Measurements from ENCODE around the gene RTN1.

The RTN1 gene

GRCh38 chr14:59705245-59705644 is 165.3 kb downstream of the RTN1 start:
- Histone ChIP-seq H2AFZ (ENCODE audit: low read depth, low read length, severe bottlenecking) (no peak overlapping the region), H3K27me3 (ENCODE audit: low read length) (no peaks in the 10 kb centered on the region), H3K4me2 (ENCODE audit: low read depth, low read length, poor library complexity, severe bottlenecking) (no peak overlapping the region), H3K36me3 (ENCODE audit: low read length) (no peaks in the 10 kb centered on the region), H3K9me3 (ENCODE audit: insufficient read depth, low read length) (no peaks in the 10 kb centered on the region), H3K79me2 (ENCODE audit: insufficient read depth, low read length) (no peaks in the 10 kb centered on the region), H3K4me3 (ENCODE audit: insufficient read depth, low read length, poor library complexity, severe bottlenecking) (no peak overlapping the region), H3K9me2 (replicated peaks; ENCODE audit: insufficient read depth, low read length) (no peaks in the 10 kb centered on the region), H4K20me1 (ENCODE audit: low read depth, low read length) (no peaks in the 10 kb centered on the region), H3F3A (ENCODE audit: insufficient read depth) (no peaks in the 10 kb centered on the region), H3K9ac (ENCODE audit: low read length) (no peak overlapping the region), H3K27ac (ENCODE audit: low read depth, low read length) (no peak overlapping the region)
- TF ChIP-seq CTCF (IDR thresholded peaks at IDR 0.05; ENCODE audit: insufficient read depth, low read length, poor library complexity, severe bottlenecking), result no peak

GRCh38 chr14:59704054-59704645 is 166.4 kb downstream of the RTN1 start:
- H3K9ac ChIP-seq (ENCODE audit: low read length), result no peak overlapping the region

GRCh38 chr14:59699442-59699841 is 171.1 kb downstream of the RTN1 start:
- Histone ChIP-seq H3K4me2 (ENCODE audit: low read depth, low read length, poor library complexity, severe bottlenecking) (no peak overlapping the region), H3K9me2 (replicated peaks; ENCODE audit: insufficient read depth, low read length) (no peaks in the 10 kb centered on the region), H3F3A (ENCODE audit: insufficient read depth) (no peaks in the 10 kb centered on the region), H2AFZ (ENCODE audit: low read depth, low read length, severe bottlenecking) (no peak overlapping the region), H3K27me3 (ENCODE audit: low read length) (no peaks in the 10 kb centered on the region), H3K27ac (ENCODE audit: low read depth, low read length) (no peak overlapping the region), H3K79me2 (ENCODE audit: insufficient read depth, low read length) (no peaks in the 10 kb centered on the region), H3K36me3 (ENCODE audit: low read length) (no peaks in the 10 kb centered on the region), H3K9me3 (ENCODE audit: insufficient read depth, low read length) (no peaks in the 10 kb centered on the region), H3K9ac (ENCODE audit: low read length) (no peak overlapping the region), H3K4me3 (ENCODE audit: insufficient read depth, low read length, poor library complexity, severe bottlenecking) (no peak overlapping the region), H4K20me1 (ENCODE audit: low read depth, low read length) (no peaks in the 10 kb centered on the region)
- TF ChIP-seq EZH2phosphoT487 (conservative IDR thresholded peaks at IDR 0.05; ENCODE audit: low read length) (no peak), CTCF (IDR thresholded peaks at IDR 0.05; ENCODE audit: insufficient read depth, low read length, poor library complexity, severe bottlenecking) (no peak)

More at GRCh38 chr14:59704054-59704645, 166.4 kb downstream of the RTN1 start:
- Histone ChIP-seq H3K9me3 (ENCODE audit: insufficient read depth, low read length) (no peaks in the 10 kb centered on the region), H2AFZ (ENCODE audit: low read depth, low read length, severe bottlenecking) (no peak overlapping the region), H3K79me2 (ENCODE audit: insufficient read depth, low read length) (no peaks in the 10 kb centered on the region), H3F3A (ENCODE audit: insufficient read depth) (no peaks in the 10 kb centered on the region), H3K4me2 (ENCODE audit: low read depth, low read length, poor library complexity, severe bottlenecking) (no peak overlapping the region), H3K4me3 (ENCODE audit: insufficient read depth, low read length, poor library complexity, severe bottlenecking) (no peak overlapping the region), H3K27ac (ENCODE audit: low read depth, low read length) (no peak overlapping the region), H4K20me1 (ENCODE audit: low read depth, low read length) (no peaks in the 10 kb centered on the region), H3K9me2 (replicated peaks; ENCODE audit: insufficient read depth, low read length) (no peaks in the 10 kb centered on the region), H3K27me3 (ENCODE audit: low read length) (no peaks in the 10 kb centered on the region), H3K36me3 (ENCODE audit: low read length) (no peaks in the 10 kb centered on the region)
- TF ChIP-seq CTCF (IDR thresholded peaks at IDR 0.05; ENCODE audit: insufficient read depth, low read length, poor library complexity, severe bottlenecking) (no peak), EZH2phosphoT487 (conservative IDR thresholded peaks at IDR 0.05; ENCODE audit: low read length) (no peak)
